Bronchus fibroblast of lung (primary cell): ENCODE measurements around the gene ARF3. TPM values are rescaled to one million over a fixed set of nuclear protein-coding genes. Genes with fewer than 3 reads are reported as not detected.

Experiments used
- total RNA-seq: library from RNA; depleted of rRNA; stranded (reverse); fragments of >200 nt; gene quantifications from 2 replicates; pipeline ENCODE4 v1.2.3, GENCODE V29; 2015

ARF3 gene
- 66.6 and 75.1 TPM in 2 replicates for total RNA-seq

DNA sequence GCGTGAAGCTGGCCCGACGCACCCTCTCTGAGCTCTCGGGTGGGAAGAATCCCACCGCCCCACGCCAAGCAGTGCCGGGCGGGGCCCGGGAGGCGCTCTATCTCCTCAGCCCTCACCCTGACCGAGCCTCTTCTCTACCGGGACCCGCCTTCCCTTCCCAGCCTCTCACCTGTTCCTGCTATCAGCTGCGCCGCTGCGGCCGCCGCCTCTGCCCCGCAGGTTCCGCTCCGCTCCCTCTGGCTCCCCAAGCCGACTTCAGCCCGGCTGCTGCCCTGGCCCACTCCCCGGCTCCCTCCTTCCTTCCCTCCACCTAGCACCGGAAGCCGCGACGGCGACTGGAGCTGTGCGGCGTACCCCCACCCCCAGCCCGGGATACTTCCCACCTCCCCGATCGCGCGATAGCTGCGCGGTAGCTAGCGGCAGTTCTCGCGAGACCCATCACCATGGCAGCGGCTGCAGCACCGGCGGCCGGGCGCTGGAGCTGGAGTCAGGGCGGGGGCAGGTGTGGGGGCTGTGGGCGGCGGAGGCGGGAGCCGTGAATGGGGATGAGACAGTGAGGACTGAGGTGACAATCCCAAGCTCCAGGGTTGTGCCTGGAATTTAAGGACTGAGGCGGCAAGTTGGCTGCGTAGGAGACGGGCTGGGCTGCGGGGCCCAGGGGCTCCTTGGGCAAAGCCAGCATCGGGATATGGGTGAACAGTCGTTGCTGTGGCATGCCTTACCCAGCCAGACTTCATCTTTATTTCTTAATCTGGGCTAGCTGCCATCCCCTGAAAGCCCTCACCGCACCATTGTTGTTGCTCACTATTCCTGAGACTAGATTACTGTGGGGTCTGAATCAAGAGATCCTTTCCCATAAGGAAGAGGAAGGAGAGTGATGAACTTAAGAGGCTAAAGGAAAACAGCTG, at the start of gene ARF3:
ARF3 (minus strand) TSS at position 347 of the 908 bp plus-strand sequence. CDS start 16,392 bp downstream, outside the sequence.

DNA sequence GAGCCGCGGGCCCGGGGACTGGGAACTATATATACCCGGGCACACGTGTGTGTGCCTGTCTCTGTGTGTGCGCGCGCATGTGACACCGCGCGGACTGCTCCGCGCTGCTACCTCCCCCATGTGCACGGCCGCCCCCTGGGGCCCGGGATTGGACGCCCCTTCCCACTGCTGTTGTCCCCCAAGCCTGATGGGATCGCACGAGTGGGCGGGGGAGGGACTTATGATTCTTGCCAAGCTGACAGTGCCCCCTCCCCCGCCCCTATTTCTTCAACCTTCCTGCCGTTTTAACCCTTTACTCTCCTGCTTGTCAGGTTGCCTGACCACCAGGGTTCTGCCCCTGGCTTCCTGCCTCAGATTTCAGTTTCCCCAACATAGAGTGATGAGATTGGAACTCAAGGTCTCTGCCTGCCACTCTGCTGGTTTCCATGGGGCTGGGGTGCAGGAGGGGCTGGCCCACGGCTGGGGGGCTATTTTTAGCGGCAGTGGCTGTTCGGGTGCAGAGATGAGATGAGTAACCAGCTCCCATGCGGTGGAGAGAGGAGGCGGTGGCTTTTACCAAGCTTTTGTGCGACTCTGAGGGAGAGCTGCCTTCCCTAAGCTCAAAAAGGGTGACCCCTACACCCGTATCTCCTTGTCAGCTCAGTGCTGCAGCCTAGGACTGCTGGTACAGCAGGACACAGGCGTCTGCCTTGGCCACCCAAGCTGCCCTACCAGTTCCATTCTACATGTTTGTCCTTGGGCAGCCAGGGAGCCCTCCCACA, 42.3 kb upstream of the ARF3 start, which contains the start of gene DDN:
DDN (minus strand) TSS at position 5 of the 761 bp plus-strand sequence. CDS start 88 bp downstream, outside the sequence.

GRCh38 chr12:48978291-48978740, 21.0 kb upstream of the ARF3 start, which contains the start of gene WNT1:
TSS of gene WNT1 (plus strand) at chr12:48978322. CDS start at chr12:48978651, 329 bp downstream.

GRCh38 chr12:48925304-48926011, 31.8 kb downstream of the ARF3 start, which contains the start of gene FKBP11:
TSS of gene FKBP11 (minus strand) at chr12:48925492. CDS start at chr12:48925428, 64 bp downstream.

Other genes starting within 250 kb of the ARF3 start
- 11.8 and 12.5 TPM in 2 replicates for gene CCNT1, start 240.8 kb downstream of the ARF3 start, total RNA-seq
- gene ADCY6, start 168.4 kb downstream of the ARF3 start, total RNA-seq = 12.6 and 13.3 TPM in 2 replicates
- 20.4 and 26.1 TPM in 2 replicates for gene CACNB3, start 139.0 kb downstream of the ARF3 start, total RNA-seq
- gene DDX23, start 105.3 kb downstream of the ARF3 start, total RNA-seq = 48.3 and 49.1 TPM in 2 replicates
- 0.30 TPM in 1 of 2 replicates, not detected in the other for gene RND1, start 91.6 kb downstream of the ARF3 start, total RNA-seq
- 40.3 and 47.1 TPM in 2 replicates for gene FKBP11, start 32.0 kb downstream of the ARF3 start, total RNA-seq
- 0.15 and 0.34 TPM in 2 replicates for gene WNT10B, start 14.2 kb upstream of the ARF3 start, total RNA-seq
- gene WNT1, start 20.8 kb upstream of the ARF3 start, total RNA-seq = not detected in 2 replicates
- not detected in 2 replicates for gene DDN, start 41.9 kb upstream of the ARF3 start, total RNA-seq
- 70.3 and 76.0 TPM in 2 replicates for gene PRKAG1, start 61.3 kb upstream of the ARF3 start, total RNA-seq
- gene KMT2D, start 103.3 kb upstream of the ARF3 start, total RNA-seq = 11.3 and 14.6 TPM in 2 replicates
- gene RHEBL1, start 112.5 kb upstream of the ARF3 start, total RNA-seq = 1.0 and 1.5 TPM in 2 replicates
- gene DHH, start 137.3 kb upstream of the ARF3 start, total RNA-seq = not detected in 2 replicates
- gene LMBR1L, start 153.4 kb upstream of the ARF3 start, total RNA-seq = 31.5 and 32.1 TPM in 2 replicates
- 5,023 and 5,211 TPM in 2 replicates for gene TUBA1B, start 173.9 kb upstream of the ARF3 start, total RNA-seq
- 2,369 and 2,410 TPM in 2 replicates for gene TUBA1A, start 231.6 kb upstream of the ARF3 start, total RNA-seq